Measurements from ENCODE around the gene SLC4A1AP.

DNA sequence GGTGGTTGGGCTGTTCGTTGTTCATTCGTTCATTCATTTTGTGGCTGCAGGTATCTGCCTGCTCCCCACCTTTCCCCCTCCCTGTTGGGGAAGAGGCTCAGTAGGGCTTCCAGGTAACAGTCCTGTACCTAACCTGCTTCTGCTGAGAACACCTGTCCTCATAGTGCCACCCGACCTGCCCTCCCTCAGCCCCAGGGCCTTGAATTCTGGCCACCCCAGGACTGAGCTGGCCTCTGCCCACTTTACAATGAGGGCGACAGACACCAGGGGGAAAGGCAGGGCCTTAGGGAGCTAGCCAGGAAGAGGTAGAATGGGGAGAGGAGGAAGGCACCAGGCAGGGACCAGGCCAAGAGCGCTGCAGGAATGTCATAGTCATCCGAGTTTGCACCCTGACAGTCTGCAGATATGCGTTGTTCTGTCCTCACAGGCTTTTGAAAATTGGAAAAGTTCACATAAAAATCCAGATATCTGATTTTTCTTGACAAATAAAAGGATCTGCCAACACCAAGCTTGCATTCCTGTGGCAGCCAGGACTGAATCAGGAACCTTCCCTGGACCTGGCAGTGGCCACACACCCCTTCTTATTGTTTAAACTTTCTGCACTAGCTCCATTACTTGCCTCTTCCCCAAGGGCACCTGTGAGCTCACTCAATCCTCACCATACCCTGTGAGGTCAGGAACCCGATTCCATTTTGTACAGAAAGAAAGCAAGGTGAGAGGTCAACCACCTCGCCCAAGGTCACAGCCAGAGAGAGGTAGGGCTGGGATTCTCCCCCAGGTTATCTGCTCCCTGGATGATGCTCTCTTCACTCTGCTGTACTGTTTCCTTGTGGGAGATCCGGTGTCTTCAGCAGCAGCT is 72.6 kb downstream of the SLC4A1AP start:
- no peak for TF ChIP-seq CTCF (IDR thresholded peaks at IDR 0.05; ENCODE audit: low read depth, low read length)
- no peak for TF ChIP-seq POLR2A (IDR thresholded peaks at IDR 0.05; ENCODE audit: extremely low read depth, insufficient read length)

Measured in NB4 (cell line).